GM23338 (cell line): ENCODE measurements around the gene LOXHD1. TPM values are rescaled to one million over a fixed set of nuclear protein-coding genes. Genes with fewer than 3 reads are reported as not detected.

Experiments
- ATAC-seq: fragments of 200-7000 bp; cut with Tn5 transposase; 3 replicates; pipeline ENCODE4 v1.9.1; 2020
- DNase-seq: peaks from one replicate; pipeline ENCODE4 v3.0.0-alpha.2; 2015; ENCODE audit warnings: low spot score
- H2AFZ ChIP-seq: fragments of 200-600 bp; sonication (generic); 2 replicates; pipeline ENCODE4 v1.8.0; 2016; ENCODE audit warnings: antibody characterized with exemption, mild to moderate bottlenecking, moderate library complexity
- H3F3A ChIP-seq: fragments of 200-600 bp; sonication (generic); replicated peaks from 2 replicates; pipeline ENCODE4 v1.8.0; 2017; ENCODE audit warnings: antibody characterized with exemption, mixed run types, low read depth
- H3K27ac ChIP-seq: fragments of 200-600 bp; sonication (generic); 2 replicates; pipeline ENCODE4 v1.6.1; 2016; ENCODE audit warnings: low read depth
- H3K27me3 ChIP-seq: fragments of 200-600 bp; sonication (generic); 2 replicates; pipeline ENCODE4 v1.8.0; 2016; ENCODE audit warnings: mild to moderate bottlenecking, mixed run types, moderate library complexity; ENCODE audit not compliant: insufficient read depth
- H3K36me3 ChIP-seq: fragments of 200-600 bp; sonication (generic); 2 replicates; pipeline ENCODE4 v1.8.0; 2016; ENCODE audit warnings: mild to moderate bottlenecking; ENCODE audit not compliant: insufficient read depth
- H3K4me1 ChIP-seq: fragments of 200-600 bp; sonication (generic); 2 replicates; pipeline ENCODE4 v1.8.0; 2016; ENCODE audit warnings: mild to moderate bottlenecking, moderate library complexity; ENCODE audit not compliant: insufficient read depth
- H3K4me2 ChIP-seq: fragments of 200-600 bp; sonication (generic); 2 replicates; pipeline ENCODE4 v1.7.1; 2017; ENCODE audit warnings: mixed run types
- H3K4me3 ChIP-seq: fragments of 200-600 bp; sonication (generic); 2 replicates; pipeline ENCODE4 v1.6.1; 2016; ENCODE audit warnings: mixed run types
- H3K79me2 ChIP-seq: fragments of 200-600 bp; sonication (generic); replicated peaks from 2 replicates; pipeline ENCODE4 v1.8.0; 2017; ENCODE audit warnings: mild to moderate bottlenecking; ENCODE audit not compliant: insufficient read depth
- H3K9me2 ChIP-seq: fragments of 200-600 bp; sonication (generic); 2 replicates; pipeline ENCODE4 v1.8.0; 2017; ENCODE audit not compliant: insufficient read depth
- H4K20me1 ChIP-seq: fragments of 200-600 bp; sonication (generic); replicated peaks from 2 replicates; pipeline ENCODE4 v1.8.0; 2017; ENCODE audit warnings: mild to moderate bottlenecking; ENCODE audit not compliant: insufficient read depth
- H3K27ac Mint-ChIP-seq: 2 replicates; pipeline ENCODE4 v1.8.0; 2020; ENCODE audit warnings: inconsistent platforms, mild to moderate bottlenecking, moderate library complexity, mixed read lengths
- H3K27me3 Mint-ChIP-seq: 3 replicates; pipeline ENCODE4 v1.8.0; 2022; ENCODE audit warnings: low read depth, mild to moderate bottlenecking, moderate library complexity, mixed read lengths, inconsistent platforms; ENCODE audit not compliant: insufficient read depth, poor library complexity
- H3K36me3 Mint-ChIP-seq: 3 replicates; pipeline ENCODE4 v1.8.0; 2021; ENCODE audit warnings: low read depth, mild to moderate bottlenecking, inconsistent platforms, moderate library complexity, mixed read lengths
- H3K4me1 Mint-ChIP-seq: 3 replicates; pipeline ENCODE4 v1.8.0; 2020; ENCODE audit warnings: mild to moderate bottlenecking, inconsistent platforms, mixed read lengths
- H3K4me3 Mint-ChIP-seq: 3 replicates; pipeline ENCODE4 v1.8.0; 2021; ENCODE audit warnings: moderate library complexity, mild to moderate bottlenecking, inconsistent platforms, mixed read lengths
- H3K9me3 Mint-ChIP-seq: 3 replicates; pipeline ENCODE4 v1.8.0; 2020; ENCODE audit warnings: moderate library complexity, mild to moderate bottlenecking, inconsistent platforms, mixed read lengths
- CREB1 ChIP-seq: fragments of 250-450 bp; sonication (Bioruptor Pico); IDR thresholded peaks from 2 replicates; pipeline ENCODE4 v1.5.0; 2020; ENCODE audit warnings: low read depth, mild to moderate bottlenecking, moderate library complexity
- ETS1 ChIP-seq: IDR thresholded peaks from 2 replicates; pipeline ENCODE4 v1.6.1; 2016; ENCODE audit warnings: antibody characterized with exemption
- EZH2 ChIP-seq: fragments of 200-600 bp; sonication (generic); IDR thresholded peaks from one replicate; pipeline ENCODE4 v1.8.0; 2017; ENCODE audit warnings: antibody characterized with exemption, mild to moderate bottlenecking, low read depth; ENCODE audit not compliant: unreplicated experiment
- EZH2phosphoT487 ChIP-seq: fragments of 200-600 bp; sonication (generic); IDR thresholded peaks from one replicate; pipeline ENCODE4 v1.8.1; 2018; ENCODE audit warnings: antibody characterized with exemption; ENCODE audit not compliant: unreplicated experiment
- NANOG ChIP-seq: IDR thresholded peaks from 2 replicates; pipeline ENCODE4 v1.6.1; 2016; ENCODE audit warnings: antibody characterized with exemption, borderline replicate concordance
- POLR2AphosphoS5 ChIP-seq: IDR thresholded peaks from 2 replicates; pipeline ENCODE4 v1.6.1; 2016; ENCODE audit warnings: antibody characterized with exemption, low read depth
- REST ChIP-seq: IDR thresholded peaks from one replicate; pipeline ENCODE4 v1.6.1; 2018; ENCODE audit warnings: antibody characterized with exemption; ENCODE audit not compliant: unreplicated experiment
- STAT1 ChIP-seq: IDR thresholded peaks from one replicate; pipeline ENCODE4 v1.6.1; 2016; ENCODE audit warnings: antibody characterized with exemption; ENCODE audit not compliant: unreplicated experiment
- ZNF114 ChIP-seq: fragments of 250-450 bp; sonication (Bioruptor Pico); IDR thresholded peaks from 2 replicates; pipeline ENCODE4 v1.5.0; 2020; ENCODE audit warnings: mild to moderate bottlenecking, moderate library complexity
- ZNF331 ChIP-seq: fragments of 250-450 bp; sonication (Bioruptor Pico); IDR thresholded peaks from 2 replicates; pipeline ENCODE4 v1.5.0; 2020; ENCODE audit warnings: low read depth, mild to moderate bottlenecking, moderate library complexity
- polyA plus RNA-seq: library from polyadenylated mRNA; unstranded; fragments of >200 nt; fragmentation: Nextera tagmentation; extraction: Ambion mirVana; gene quantifications from 2 replicates; pipeline ENCODE4 v1.2.1, GENCODE V29; 2016
- total RNA-seq: library from RNA; depleted of rRNA; stranded (reverse); fragments of >200 nt; shearing (Covaris generic); gene quantifications from 2 replicates; pipeline ENCODE4 v1.2.3, GENCODE V29; 2014
- TF ChIP-seq, protein P1 (sequence below), 2 experiments: fragments of 200-600 bp in 1 of 2; sonication (generic) in 1 of 2; conservative IDR thresholded peaks; 2 replicates each; pipeline versions ENCODE4 v1.5.1 to v1.6.1; 2016 to 2017; ENCODE audit warnings: antibody characterized with exemption in 2 of 2, low read depth in 2 of 2, mild to moderate bottlenecking in 2 of 2, moderate library complexity in 1 of 2

The LOXHD1 gene
- total and polyA plus RNA-seq, 2 experiments from 2014 or later: 0.17 TPM; not detected in 1

- Mint-ChIP-seq H3K4me3 (no peak overlapping the region), H3K36me3 (no peaks in the 10 kb centered on the region), H3K27me3 (peaks cover 4% of the 10 kb centered on the region), H3K4me1 (no peaks in the 10 kb centered on the region), H3K9me3 (no peaks in the 10 kb centered on the region; the same call in 2 of the 3 replicates), H3K27ac (no peak overlapping the region)
- DNase-seq (no peak), ATAC-seq (no peak)
- H2AFZ ChIP-seq: no peak overlapping the region
- no peak overlapping the region for H3K27ac ChIP-seq
- H3K27me3 ChIP-seq: no peaks in the 10 kb centered on the region
- no peaks in the 10 kb centered on the region for H3K4me1 ChIP-seq
- H4K20me1 ChIP-seq: no peaks in the 10 kb centered on the region
- no peak for TF ChIP-seq REST
- no peak for TF ChIP-seq NANOG
- no peak for TF ChIP-seq EZH2phosphoT487
- no peak for TF ChIP-seq ETS1
- TF ChIP-seq CREB1 (CRISPR knock-in tag): no peak
- no peak for TF ChIP-seq EZH2
- no peak for TF ChIP-seq ZNF114
- no peak for TF ChIP-seq ZNF331 (CRISPR knock-in tag)
- TF ChIP-seq POLR2AphosphoS5: no peak
- TF ChIP-seq, protein P1, sequence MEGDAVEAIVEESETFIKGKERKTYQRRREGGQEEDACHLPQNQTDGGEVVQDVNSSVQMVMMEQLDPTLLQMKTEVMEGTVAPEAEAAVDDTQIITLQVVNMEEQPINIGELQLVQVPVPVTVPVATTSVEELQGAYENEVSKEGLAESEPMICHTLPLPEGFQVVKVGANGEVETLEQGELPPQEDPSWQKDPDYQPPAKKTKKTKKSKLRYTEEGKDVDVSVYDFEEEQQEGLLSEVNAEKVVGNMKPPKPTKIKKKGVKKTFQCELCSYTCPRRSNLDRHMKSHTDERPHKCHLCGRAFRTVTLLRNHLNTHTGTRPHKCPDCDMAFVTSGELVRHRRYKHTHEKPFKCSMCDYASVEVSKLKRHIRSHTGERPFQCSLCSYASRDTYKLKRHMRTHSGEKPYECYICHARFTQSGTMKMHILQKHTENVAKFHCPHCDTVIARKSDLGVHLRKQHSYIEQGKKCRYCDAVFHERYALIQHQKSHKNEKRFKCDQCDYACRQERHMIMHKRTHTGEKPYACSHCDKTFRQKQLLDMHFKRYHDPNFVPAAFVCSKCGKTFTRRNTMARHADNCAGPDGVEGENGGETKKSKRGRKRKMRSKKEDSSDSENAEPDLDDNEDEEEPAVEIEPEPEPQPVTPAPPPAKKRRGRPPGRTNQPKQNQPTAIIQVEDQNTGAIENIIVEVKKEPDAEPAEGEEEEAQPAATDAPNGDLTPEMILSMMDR (conservative IDR thresholded peaks at IDR 0.05; ENCODE audit: low read depth in 2 of 2): no peak
- TF ChIP-seq STAT1: no peak
- no peaks in the 10 kb centered on the region for H3K36me3 ChIP-seq
- no peak overlapping the region for H3K4me3 ChIP-seq
- H3K79me2 ChIP-seq: no peaks in the 10 kb centered on the region
- no peaks in the 10 kb centered on the region for H3F3A ChIP-seq
- H3K4me2 ChIP-seq: no peak overlapping the region
- no peaks in the 10 kb centered on the region for H3K9me2 ChIP-seq
These were observed 86.4 kb downstream of the LOXHD1 start for GRCh38 chr18:46570666-46571065.
